Stimulated activated naive B cell treated with anti-CD40 and anti-IgM and Interleukin-4, amounts not matched to agents 10 μg/mL and 1 μg/mL and 100 μg/mL, for 72 hours (primary cell): ENCODE results near the gene TESK1.
"Not testable (repeated sequence)": the region's sequence is repeated elsewhere in the genome, so short reads cannot be mapped to it uniquely, and the experiment has no call there.

Source experiments
- ATAC-seq, 2 donors: fragments of 150-1000 bp; cut with Tn5 transposase; replicated peaks; 2 replicates each; pipeline ENCODE4 v1.10.0; 2021; ENCODE audit warnings: moderate library complexity in 1 of 2
- DNase-seq: peaks from one replicate; pipeline ENCODE4 v3.0.0; 2021
- H3K27ac Mint-ChIP-seq: one replicate; pipeline ENCODE4 v1.8.0; 2022; ENCODE audit warnings: mild to moderate bottlenecking, mixed read lengths
- H3K27me3 Mint-ChIP-seq, 2 donors: one replicate each; pipeline ENCODE4 v1.8.0; 2022; ENCODE audit warnings: mixed read lengths in 2 of 2
- H3K36me3 Mint-ChIP-seq, 2 donors: one replicate each; pipeline ENCODE4 v1.8.0; 2022; ENCODE audit warnings: mixed read lengths in 2 of 2, mild to moderate bottlenecking in 1 of 2
- H3K4me1 Mint-ChIP-seq, 2 donors: one replicate each; pipeline ENCODE4 v1.8.0; 2022; ENCODE audit warnings: mixed read lengths in 2 of 2, mild to moderate bottlenecking in 1 of 2
- H3K4me3 Mint-ChIP-seq, 2 donors: one replicate each; pipeline ENCODE4 v1.8.0; 2022; ENCODE audit warnings: mild to moderate bottlenecking in 2 of 2, mixed read lengths in 2 of 2, moderate library complexity in 1 of 2
- H3K9me3 Mint-ChIP-seq, 2 donors: one replicate each; pipeline ENCODE4 v1.8.0; 2022; ENCODE audit warnings: mixed read lengths in 2 of 2, mild to moderate bottlenecking in 1 of 2

Gene TESK1

DNA sequence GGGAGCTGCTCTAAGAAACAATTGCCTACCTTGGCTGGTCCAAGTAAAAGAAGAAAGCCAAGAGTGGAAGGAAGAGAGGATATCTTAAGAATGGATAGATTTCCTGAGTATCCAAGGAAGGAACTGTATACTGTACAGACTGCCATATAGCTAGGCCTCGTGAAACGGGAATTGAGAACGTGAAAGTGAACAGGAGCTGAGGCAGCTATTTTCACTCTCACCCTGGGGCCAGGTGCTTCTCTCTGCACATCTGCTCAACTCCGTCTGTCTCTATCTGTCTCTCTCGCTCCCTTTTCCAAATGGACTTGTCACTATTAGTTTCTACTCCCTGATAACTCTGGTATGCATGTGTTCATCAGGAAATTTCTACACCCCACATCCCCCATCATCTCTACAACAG is 35.9 kb upstream of the TESK1 start:
- no peak for ATAC-seq

DNA sequence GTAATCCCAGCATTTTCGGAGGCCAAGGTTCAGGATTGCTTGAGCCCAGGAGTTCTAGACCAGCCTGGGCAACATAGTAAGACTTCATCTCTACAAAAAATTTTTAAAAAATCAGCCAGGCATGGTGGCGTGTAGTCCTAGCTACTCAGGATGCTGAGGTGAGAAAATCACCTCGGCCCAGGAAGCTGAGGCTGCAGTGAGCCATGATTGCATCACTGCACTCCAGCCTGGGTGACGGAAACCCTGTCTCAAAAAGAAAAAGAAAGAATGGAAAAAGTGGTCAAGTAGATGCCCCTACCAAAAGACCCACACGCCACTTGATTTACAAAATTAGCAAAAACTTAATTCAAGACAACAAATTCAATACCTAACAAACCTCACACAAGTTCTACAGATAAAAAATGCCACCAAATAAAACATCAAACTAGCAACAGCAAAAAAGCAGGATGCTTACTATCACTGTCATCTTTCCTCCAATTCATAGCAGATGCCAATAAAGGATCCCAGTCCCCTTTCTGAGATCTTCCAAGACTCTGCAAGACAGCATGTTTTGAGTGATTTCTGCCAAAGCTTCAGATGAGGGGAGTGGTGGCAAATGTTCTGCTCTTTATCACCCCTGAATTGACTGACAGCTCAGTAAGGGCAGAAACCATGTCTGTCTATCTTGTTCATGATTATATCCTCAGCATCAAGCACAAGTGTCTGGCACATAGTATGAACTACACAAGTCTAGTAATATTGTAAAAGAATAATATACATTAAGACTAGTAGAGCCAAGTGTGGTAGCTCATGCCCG is 34.2 kb upstream of the TESK1 start:
- peak; percentile 13 for DNase-seq
- Mint-ChIP-seq H3K36me3 (no peaks in the 10 kb centered on the region), H3K27me3 (no peaks in the 10 kb centered on the region), H3K27ac (peak overlapping the region; percentile 82), H3K4me1 (peaks cover 16 to 20% of the 10 kb centered on the region in 2 donors), H3K9me3 (no peaks in the 10 kb centered on the region), H3K4me3 (no peak overlapping the region)
- peak; percentile 84 to 90 for ATAC-seq

More for the DNA sequence above, 35.9 kb upstream of the TESK1 start:
- peaks cover 14 to 21% of the 10 kb centered on the region in 2 donors for H3K4me1 Mint-ChIP-seq
- no peak overlapping the region for H3K27ac Mint-ChIP-seq
- peaks cover 0 to 1% of the 10 kb centered on the region in 2 donors for H3K36me3 Mint-ChIP-seq
- H3K4me3 Mint-ChIP-seq = no peak overlapping the region
- no peaks in the 10 kb centered on the region for H3K9me3 Mint-ChIP-seq
- H3K27me3 Mint-ChIP-seq = no peaks in the 10 kb centered on the region
- no peak for DNase-seq

DNA sequence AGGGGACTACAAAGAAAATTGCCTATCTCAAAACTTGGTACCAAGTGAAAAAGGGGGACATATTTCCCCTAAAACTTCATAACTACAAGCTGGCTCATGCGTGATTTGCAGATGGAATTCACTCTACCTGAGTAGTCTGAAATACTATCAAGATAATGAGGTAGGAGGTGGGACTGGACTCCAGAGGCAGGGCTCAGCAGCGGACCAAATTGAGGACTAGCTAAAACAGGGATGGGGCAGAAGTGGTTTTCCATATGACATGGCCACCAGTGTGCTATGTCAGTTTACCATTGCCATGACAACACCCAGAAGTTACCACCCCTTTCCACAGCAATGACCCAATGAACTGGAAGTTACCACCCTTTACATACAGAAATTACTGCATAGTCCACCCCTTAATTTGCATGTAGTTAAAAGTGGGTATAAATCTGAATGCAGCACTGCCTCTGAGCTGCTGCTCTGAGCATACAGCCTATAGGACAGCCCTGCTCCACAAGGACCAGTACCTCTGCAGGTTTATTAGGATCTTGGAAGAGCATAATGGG is 30.4 kb upstream of the TESK1 start:
- Mint-ChIP-seq H3K4me3 (no peak overlapping the region), H3K4me1 (peaks cover 14 to 16% of the 10 kb centered on the region in 2 donors), H3K36me3 (peaks cover 6 to 15% of the 10 kb centered on the region in 2 donors), H3K27ac (peak overlapping the region; percentile 71), H3K27me3 (no peaks in the 10 kb centered on the region), H3K9me3 (peaks cover 4% of the 10 kb centered on the region in 2 donors)
- no peak for ATAC-seq
- no peak for DNase-seq

DNA sequence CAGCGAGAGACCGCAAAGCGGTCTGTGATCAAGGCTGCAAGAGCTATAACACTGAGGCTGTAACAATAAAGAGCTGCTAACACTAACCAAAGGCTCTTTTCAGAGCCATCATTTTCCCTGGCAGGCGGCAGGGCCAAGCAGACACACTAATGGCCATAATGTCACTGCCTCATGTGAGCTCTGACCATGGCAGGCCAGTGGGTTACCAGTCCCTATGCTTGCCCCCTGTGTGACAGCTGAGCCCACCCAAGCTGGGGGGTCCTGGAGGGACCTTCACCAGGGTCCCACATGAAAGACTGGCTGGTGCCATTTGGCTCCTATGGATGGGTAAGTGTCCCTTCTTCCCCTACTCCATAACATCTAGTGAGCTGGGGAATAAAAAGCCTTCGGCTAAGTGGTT is 29.6 kb upstream of the TESK1 start:
- Mint-ChIP-seq H3K27me3 (no peaks in the 10 kb centered on the region), H3K27ac (no peak overlapping the region), H3K36me3 (peaks cover 9 to 23% of the 10 kb centered on the region in 2 donors), H3K4me3 (no peak overlapping the region), H3K9me3 (peaks cover 8 to 9% of the 10 kb centered on the region in 2 donors), H3K4me1 (peaks cover 8 to 14% of the 10 kb centered on the region in 2 donors)
- DNase-seq = no peak
- ATAC-seq = no peak

DNA sequence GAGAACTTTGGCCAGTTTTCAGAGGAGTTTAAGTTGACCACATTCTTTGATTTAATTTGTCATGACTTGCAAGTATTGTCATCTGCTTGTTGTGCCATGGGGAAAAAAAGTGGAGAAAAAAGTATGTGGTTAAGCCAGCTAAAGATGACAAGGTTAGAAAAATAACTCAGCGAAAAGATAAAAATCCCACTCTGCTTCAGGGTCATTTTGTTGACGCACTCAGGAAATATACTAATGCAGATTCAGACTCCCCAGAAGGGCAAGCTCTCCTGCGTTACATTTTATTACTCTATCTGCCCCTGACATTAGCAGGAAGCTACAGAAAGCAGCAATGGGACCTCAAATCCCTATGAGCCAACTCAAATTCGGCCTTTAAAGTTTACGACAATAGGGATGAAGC is 27.6 kb upstream of the TESK1 start:
- H3K4me3 Mint-ChIP-seq = no peak overlapping the region
- H3K27me3 Mint-ChIP-seq = no peaks in the 10 kb centered on the region
- H3K36me3 Mint-ChIP-seq = peaks cover 21 to 41% of the 10 kb centered on the region in 2 donors
- no peak for ATAC-seq
- DNase-seq = no peak
- peaks cover 13 to 14% of the 10 kb centered on the region in 2 donors for H3K9me3 Mint-ChIP-seq
- H3K4me1 Mint-ChIP-seq = peaks cover 4 to 9% of the 10 kb centered on the region in 2 donors
- H3K27ac Mint-ChIP-seq = no peak overlapping the region

DNA sequence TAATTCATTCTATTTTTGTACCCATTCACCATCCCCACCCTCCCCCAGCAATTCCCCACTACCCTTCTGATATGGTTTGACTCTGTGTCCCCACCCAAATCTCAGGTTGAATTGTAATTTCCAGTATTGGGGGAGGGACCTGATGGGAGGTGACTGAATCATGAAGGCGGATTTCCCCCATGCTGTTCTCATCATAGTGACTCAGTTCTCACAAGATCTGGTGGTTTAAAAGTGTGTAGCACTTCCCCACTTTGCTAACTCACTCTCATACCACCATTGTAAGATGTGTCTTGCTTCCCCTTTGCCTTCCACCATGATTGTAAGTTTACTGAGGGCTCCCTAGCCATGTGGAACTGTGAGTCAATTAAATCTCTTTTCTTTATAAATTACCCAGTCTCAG is 25.9 kb upstream of the TESK1 start:
- H3K27ac Mint-ChIP-seq = peak overlapping the region; percentile 68
- peak; percentile 94 to 98 for ATAC-seq

DNA sequence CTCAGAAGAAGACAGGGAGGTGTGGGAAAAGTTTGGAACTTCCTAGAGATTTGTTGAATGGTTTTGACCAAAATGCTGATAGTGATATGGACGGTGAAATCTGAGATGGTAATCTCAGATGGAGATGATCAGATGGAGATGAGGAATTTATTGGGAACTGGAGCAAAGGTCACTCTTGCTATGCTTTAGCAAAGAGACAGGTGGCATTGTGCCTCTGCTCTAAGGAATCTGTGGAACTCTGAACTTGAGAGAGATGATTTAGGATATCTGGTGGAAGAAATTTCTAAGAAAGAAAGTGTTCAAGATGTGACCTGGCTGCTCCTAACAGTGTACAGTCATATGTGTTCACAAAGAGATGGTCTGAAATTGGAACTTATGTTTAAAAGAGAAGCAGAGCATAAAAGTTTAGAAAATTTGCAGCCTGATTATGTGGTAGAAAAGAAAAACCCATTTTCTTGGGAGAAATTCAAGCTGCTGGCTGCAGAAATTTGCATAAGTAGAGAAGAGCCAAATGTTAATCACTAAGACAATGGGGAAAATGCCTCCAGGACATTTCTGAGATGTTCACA is 25.3 kb upstream of the TESK1 start:
- not testable (repeated sequence) for H3K4me1 Mint-ChIP-seq, ATAC-seq, H3K27me3 Mint-ChIP-seq, DNase-seq
- Mint-ChIP-seq H3K9me3 (peaks cover 14% of the 10 kb centered on the region in 2 donors), H3K4me3 (peak overlapping the region in 1 of 2 donors; percentile 49), H3K36me3 (peaks cover 22 to 44% of the 10 kb centered on the region in 2 donors), H3K27ac (peak overlapping the region; percentile 68)

More for the DNA sequence above, 25.9 kb upstream of the TESK1 start:
- Mint-ChIP-seq H3K9me3 (peaks cover 14% of the 10 kb centered on the region in 2 donors), H3K36me3 (peaks cover 22 to 44% of the 10 kb centered on the region in 2 donors), H3K27me3 (no peaks in the 10 kb centered on the region), H3K4me1 (peaks cover 4 to 9% of the 10 kb centered on the region in 2 donors), H3K4me3 (no peak overlapping the region)
- peak; percentile 36 for DNase-seq

DNA sequence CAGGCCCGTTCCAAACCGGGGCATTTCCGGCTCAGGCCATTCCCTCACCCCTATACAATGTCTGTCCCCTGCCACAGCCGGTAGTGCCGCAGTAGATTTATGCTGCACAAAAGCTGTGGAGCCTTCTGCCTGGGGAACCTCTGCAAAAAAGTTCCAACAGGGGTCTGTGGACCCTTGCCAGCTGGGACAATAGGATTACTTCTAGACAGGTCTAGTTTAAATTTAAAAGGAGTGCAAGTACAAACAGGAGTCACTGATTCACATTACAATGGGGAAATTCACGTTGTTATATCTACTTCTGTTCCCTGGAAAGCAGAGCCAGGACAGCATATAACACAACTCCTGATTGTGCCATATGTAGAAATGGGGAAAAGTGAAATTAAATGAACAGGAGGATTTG is 21.5 kb upstream of the TESK1 start:
- not testable (repeated sequence) for H3K4me1 Mint-ChIP-seq, H3K27ac Mint-ChIP-seq, H3K4me3 Mint-ChIP-seq, ATAC-seq, DNase-seq, H3K27me3 Mint-ChIP-seq
- H3K36me3 Mint-ChIP-seq = peaks cover 29 to 52% of the 10 kb centered on the region in 2 donors
- peaks cover 19 to 24% of the 10 kb centered on the region in 2 donors for H3K9me3 Mint-ChIP-seq

DNA sequence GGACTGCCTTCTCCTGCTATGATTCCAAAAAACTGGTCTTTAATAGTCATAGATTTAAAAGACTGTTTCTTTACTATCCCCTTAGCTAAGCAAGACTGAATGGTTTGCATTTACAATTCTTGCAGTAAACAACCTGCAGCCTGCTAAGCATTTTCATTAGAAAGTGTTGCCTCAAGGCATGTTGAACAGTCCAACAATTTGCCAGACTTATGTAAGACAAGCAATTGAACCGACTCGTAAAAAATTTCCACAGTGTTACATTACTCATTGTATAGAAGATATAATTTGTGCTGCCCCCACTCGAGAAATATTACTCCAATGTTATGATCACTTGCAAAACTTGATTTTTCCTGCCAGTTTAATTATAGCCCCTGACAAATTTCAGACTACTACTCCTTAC is 20.4 kb upstream of the TESK1 start:
- H3K27me3 Mint-ChIP-seq, H3K27ac Mint-ChIP-seq, H3K4me1 Mint-ChIP-seq, DNase-seq, H3K4me3 Mint-ChIP-seq, ATAC-seq: not testable (repeated sequence)
- peaks cover 22 to 51% of the 10 kb centered on the region in 2 donors for H3K36me3 Mint-ChIP-seq
- peaks cover 14 to 20% of the 10 kb centered on the region in 2 donors for H3K9me3 Mint-ChIP-seq

DNA sequence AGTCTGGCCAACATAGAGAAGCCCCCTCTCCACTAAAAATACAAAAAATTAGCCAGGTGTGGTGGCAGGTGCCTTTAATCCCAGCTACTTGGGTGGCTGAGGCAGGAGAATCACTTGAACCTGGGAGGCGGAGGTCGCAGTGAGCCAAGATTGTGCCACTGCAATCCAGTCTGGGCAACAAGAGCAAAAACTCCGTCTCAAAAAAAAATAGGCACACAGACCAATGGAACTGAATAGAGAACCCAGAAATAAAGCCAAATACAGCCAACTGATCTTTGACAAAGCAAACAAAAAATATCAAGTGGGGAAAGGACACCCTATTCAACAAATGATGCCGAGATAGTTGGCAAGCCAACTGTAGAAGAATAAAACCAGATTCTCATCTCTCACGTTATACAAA is 16.6 kb upstream of the TESK1 start:
- peaks cover 19 to 26% of the 10 kb centered on the region in 2 donors for H3K9me3 Mint-ChIP-seq
- not testable (repeated sequence) for H3K27me3 Mint-ChIP-seq, ATAC-seq, H3K4me3 Mint-ChIP-seq, H3K4me1 Mint-ChIP-seq, DNase-seq, H3K27ac Mint-ChIP-seq
- H3K36me3 Mint-ChIP-seq = peaks cover 21 to 36% of the 10 kb centered on the region in 2 donors

DNA sequence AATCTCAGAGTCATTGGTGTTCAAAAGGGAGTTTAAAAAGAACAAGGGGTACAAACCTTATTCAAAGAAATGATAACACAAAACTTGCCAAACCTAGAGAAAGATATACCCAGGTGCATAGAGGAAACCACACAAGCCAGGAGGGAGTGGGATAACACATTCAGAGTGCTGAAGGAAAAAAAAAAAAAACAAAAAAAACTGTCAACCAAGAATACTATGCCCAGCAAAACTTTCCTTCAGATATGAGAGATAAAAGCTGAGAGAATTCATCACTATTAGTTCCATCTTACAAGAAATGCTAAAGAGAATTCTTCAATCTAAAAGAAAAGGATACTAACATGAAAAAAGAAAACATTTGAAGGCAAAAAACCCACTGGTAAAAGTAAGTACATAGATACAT is 11.5 kb upstream of the TESK1 start:
- no peak overlapping the region for H3K27ac Mint-ChIP-seq
- no peak overlapping the region for H3K4me3 Mint-ChIP-seq
- no peaks in the 10 kb centered on the region for H3K27me3 Mint-ChIP-seq
- H3K36me3 Mint-ChIP-seq = peaks cover 24 to 36% of the 10 kb centered on the region in 2 donors
- DNase-seq (no peak), ATAC-seq (no peak)
- H3K4me1 Mint-ChIP-seq = peaks cover 0 to under 1% of the 10 kb centered on the region in 2 donors
- peaks cover 19 to 22% of the 10 kb centered on the region in 2 donors for H3K9me3 Mint-ChIP-seq

DNA sequence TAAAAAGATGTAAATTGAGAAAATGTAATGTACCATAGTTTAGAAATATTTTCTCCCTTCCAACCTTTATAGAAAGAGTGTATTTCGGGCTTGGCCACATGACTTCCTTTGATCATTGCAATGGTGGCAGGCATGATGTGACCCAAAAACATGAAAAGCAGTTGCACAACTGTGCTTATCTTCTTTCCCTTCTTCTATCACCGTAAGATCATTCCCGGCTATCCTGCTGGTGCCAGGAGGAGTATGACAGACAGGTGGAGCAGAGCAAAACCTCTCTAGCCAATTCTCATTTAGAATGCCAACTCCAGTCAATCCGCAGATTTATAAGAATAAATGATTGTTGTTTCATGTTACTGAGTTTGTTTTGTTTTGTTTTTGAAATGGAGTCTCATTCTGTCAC is 10.6 kb upstream of the TESK1 start:
- ATAC-seq (no peak), DNase-seq (no peak)
- peaks cover 19 to 22% of the 10 kb centered on the region in 2 donors for H3K9me3 Mint-ChIP-seq
- no peak overlapping the region for H3K27ac Mint-ChIP-seq
- H3K4me1 Mint-ChIP-seq = peaks cover 0 to 2% of the 10 kb centered on the region in 2 donors
- H3K27me3 Mint-ChIP-seq = no peaks in the 10 kb centered on the region
- H3K4me3 Mint-ChIP-seq = no peak overlapping the region
- peaks cover 24 to 31% of the 10 kb centered on the region in 2 donors for H3K36me3 Mint-ChIP-seq

DNA sequence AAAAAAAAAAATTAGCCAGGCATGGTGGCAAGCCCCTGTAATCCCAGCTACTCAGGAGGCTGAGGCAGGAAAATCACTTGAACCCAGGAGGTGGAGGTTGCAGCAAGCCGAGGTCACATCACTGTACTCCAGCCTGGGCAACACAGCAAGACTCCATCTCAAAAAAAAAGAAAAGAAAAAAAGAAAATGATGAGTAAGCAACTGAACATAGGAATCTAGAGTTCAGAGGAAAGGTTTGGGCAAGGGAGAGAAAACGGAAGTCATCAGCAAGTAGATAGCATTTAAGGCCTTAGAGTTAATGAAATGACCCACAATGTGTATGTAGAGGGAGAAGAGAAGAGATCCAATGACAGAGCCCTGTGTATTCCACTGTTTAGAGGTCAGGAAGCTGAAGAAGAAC is 8.2 kb upstream of the TESK1 start:
- not testable (repeated sequence) for H3K27me3 Mint-ChIP-seq, DNase-seq, H3K4me3 Mint-ChIP-seq, H3K4me1 Mint-ChIP-seq, H3K27ac Mint-ChIP-seq, ATAC-seq
- Mint-ChIP-seq H3K36me3 (peaks cover 21 to 26% of the 10 kb centered on the region in 2 donors), H3K9me3 (peaks cover 15 to 18% of the 10 kb centered on the region in 2 donors)

DNA sequence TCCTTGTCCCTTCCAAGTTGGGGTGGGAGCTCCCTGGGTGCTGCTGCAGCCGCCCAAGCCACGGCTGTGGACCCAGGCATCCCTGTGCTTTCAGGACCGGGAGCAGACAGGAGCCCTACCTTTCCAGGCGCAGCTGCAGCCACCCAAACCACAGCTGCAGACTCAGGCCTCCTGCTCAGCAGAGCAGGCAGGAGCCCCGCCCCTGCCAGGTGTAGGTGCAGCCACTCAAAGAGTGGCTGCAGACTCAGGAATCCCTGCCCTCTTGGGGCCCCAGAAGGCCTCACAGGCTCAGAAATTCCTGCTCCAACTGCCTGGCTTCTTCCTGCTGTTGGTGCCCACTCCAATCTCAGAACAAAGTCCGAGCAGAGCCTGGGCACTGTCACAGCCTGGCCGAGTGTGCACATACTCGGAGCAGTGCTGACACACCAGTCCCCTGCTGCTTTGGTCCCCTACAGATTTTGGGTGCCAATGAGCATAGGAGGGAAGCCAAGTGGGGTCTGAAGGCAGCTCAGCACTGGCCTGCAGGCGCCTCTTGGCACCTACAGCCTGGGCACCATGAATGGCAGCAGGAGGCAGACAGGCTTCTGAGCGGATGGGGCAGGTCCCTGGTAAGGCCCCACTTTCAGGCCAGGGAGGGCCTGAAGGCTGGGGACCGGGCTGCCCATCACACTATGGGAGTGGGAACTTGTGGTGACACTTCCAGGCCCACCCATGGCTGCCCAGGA is 6.0 kb upstream of the TESK1 start:
- Mint-ChIP-seq H3K27me3 (no peaks in the 10 kb centered on the region), H3K4me3 (no peak overlapping the region), H3K36me3 (peaks cover 7 to 14% of the 10 kb centered on the region in 2 donors), H3K4me1 (peaks cover 6 to 10% of the 10 kb centered on the region in 2 donors), H3K9me3 (peaks cover 1 to 7% of the 10 kb centered on the region in 2 donors), H3K27ac (no peak overlapping the region)
- DNase-seq (no peak), ATAC-seq (no peak)
